MCF 10A (cell line): Measurements from ENCODE around the gene RFXANK. TPM values are rescaled to one million over a fixed set of nuclear protein-coding genes. Genes with fewer than 3 reads are reported as not detected.

Source experiments
- BruUV-seq: library from RNA; stranded (reverse); fragments of 400-500 nt; replicated peaks from 2 replicates; lab custom pipeline; 2021; lab: Mats Ljungman, UMichigan
- CTCF ChIA-PET: fragments of 300-600 bp; sonication (Branson Sonifier 250); formaldehyde crosslinking; extraction: SDS; loops from one replicate; lab custom pipeline; 2021; ENCODE audit warnings: antibody characterized with exemption, inconsistent platforms; lab: Yijun Ruan, JAX
- POLR2A ChIA-PET: fragments of 300-600, 350-650 bp; sonication (Branson Sonifier 250); formaldehyde crosslinking; extraction: SDS; loops from one replicate; lab custom pipeline; 2020; ENCODE audit warnings: antibody characterized with exemption, inconsistent platforms; lab: Yijun Ruan, JAX
- DNase-seq: peaks from one replicate; pipeline ENCODE4 v3.0.0-alpha.2; 2018; ENCODE audit not compliant: unreplicated experiment
- H3K27ac Mint-ChIP-seq: one replicate; pipeline ENCODE4 v1.8.0; 2022; ENCODE audit warnings: mild to moderate bottlenecking, low read depth, mixed read lengths; ENCODE audit not compliant: unreplicated experiment
- H3K27me3 Mint-ChIP-seq: one replicate; pipeline ENCODE4 v1.8.0; 2022; ENCODE audit warnings: mixed read lengths; ENCODE audit not compliant: insufficient read depth, unreplicated experiment
- H3K36me3 Mint-ChIP-seq: one replicate; pipeline ENCODE4 v1.8.0; 2022; ENCODE audit warnings: mild to moderate bottlenecking, moderate library complexity, mixed read lengths; ENCODE audit not compliant: insufficient read depth, unreplicated experiment
- H3K4me1 Mint-ChIP-seq: one replicate; pipeline ENCODE4 v1.8.0; 2022; ENCODE audit warnings: mixed read lengths; ENCODE audit not compliant: insufficient read depth, unreplicated experiment
- H3K4me3 Mint-ChIP-seq: one replicate; pipeline ENCODE4 v1.8.0; 2022; ENCODE audit warnings: mild to moderate bottlenecking, moderate library complexity, mixed read lengths; ENCODE audit not compliant: unreplicated experiment
- H3K9me3 Mint-ChIP-seq: one replicate; pipeline ENCODE4 v1.8.0; 2022; ENCODE audit warnings: mixed read lengths; ENCODE audit not compliant: unreplicated experiment
- CTCF ChIP-seq: fragments of 200-600 bp; IDR thresholded peaks from one replicate; pipeline ENCODE4 v1.8.0; 2022; ENCODE audit warnings: antibody characterized with exemption, mild to moderate bottlenecking; ENCODE audit not compliant: unreplicated experiment
- intact Hi-C: fragments of 100-400 bp; cut with micrococcal nuclease; formaldehyde crosslinking; loops from 2 replicates; pipeline ENCODE4 v1.14.1; 2022
- total RNA-seq: library from RNA; stranded (reverse); gene quantifications from 2 replicates; pipeline ENCODE4 v1.2.3, GENCODE V29; 2022

The RFXANK gene
- total RNA-seq, 1 experiment from 2014 or later, result 118 TPM

GRCh38 chr19:19239675-19240074 lies 47.6 kb downstream of the RFXANK start:
- intact Hi-C loops, result no loop called here
- H3K4me3 Mint-ChIP-seq, result no peak overlapping the region
- ChIA-PET POLR2A (no interaction called here), CTCF (no interaction called here)
- no peak for DNase-seq
- no peak for TF ChIP-seq CTCF
- BruUV-seq, result no TSS peak
- peaks cover 22% of the 10 kb centered on the region for H3K27me3 Mint-ChIP-seq
- H3K36me3 Mint-ChIP-seq, result no peaks in the 10 kb centered on the region
- no peaks in the 10 kb centered on the region for H3K9me3 Mint-ChIP-seq
- H3K4me1 Mint-ChIP-seq, result no peaks in the 10 kb centered on the region
- H3K27ac Mint-ChIP-seq, result no peak overlapping the region

GRCh38 chr19:19240476-19240875 lies 48.4 kb downstream of the RFXANK start:
- no TSS peak for BruUV-seq
- H3K36me3 Mint-ChIP-seq, result no peaks in the 10 kb centered on the region
- CTCF ChIA-PET, result no interaction called here

GRCh38 chr19:19250196-19250801 lies 58.2 kb downstream of the RFXANK start:
- TF ChIP-seq CTCF, result no peak
- CTCF ChIA-PET, result interaction anchor here (0.6 kb wide), 2 partner anchors 65 to 265 kb away, joined by 3 read pairs; partner anchors contain the start of gene TSSK6
- intact Hi-C loops, result no loop called here
- H3K4me3 Mint-ChIP-seq, result no peak overlapping the region
- no peaks in the 10 kb centered on the region for H3K9me3 Mint-ChIP-seq
- no peaks in the 10 kb centered on the region for H3K36me3 Mint-ChIP-seq
- POLR2A ChIA-PET, result no interaction called here
- no peaks in the 10 kb centered on the region for H3K4me1 Mint-ChIP-seq
- H3K27me3 Mint-ChIP-seq, result peaks cover 60% of the 10 kb centered on the region
- no peak for DNase-seq
- no peak overlapping the region for H3K27ac Mint-ChIP-seq
- BruUV-seq, result no TSS peak

More at GRCh38 chr19:19240476-19240875, 48.4 kb downstream of the RFXANK start:
- no peaks in the 10 kb centered on the region for H3K9me3 Mint-ChIP-seq
- POLR2A ChIA-PET, result no interaction called here
- DNase-seq, result no peak
- no peak overlapping the region for H3K27ac Mint-ChIP-seq
- H3K27me3 Mint-ChIP-seq, result peaks cover 22% of the 10 kb centered on the region
- intact Hi-C loops, result no loop called here
- H3K4me1 Mint-ChIP-seq, result no peaks in the 10 kb centered on the region
- no peak for TF ChIP-seq CTCF
- H3K4me3 Mint-ChIP-seq, result no peak overlapping the region

Other genes starting within 250 kb of the RFXANK start
- 69.1 and 75.8 TPM in 2 replicates for gene SUGP2, start 158.7 kb upstream of the RFXANK start, total RNA-seq
- 24.8 and 37.1 TPM in 2 replicates for gene ARMC6, start 158.7 kb upstream of the RFXANK start, total RNA-seq
- gene SLC25A42, start 128.3 kb upstream of the RFXANK start, total RNA-seq, result 3.1 and 3.7 TPM in 2 replicates
- gene TMEM161A, start 53.8 kb upstream of the RFXANK start, total RNA-seq, result 34.8 and 36.1 TPM in 2 replicates
- 1.4 TPM in 2 replicates for gene MEF2B, start 22.0 kb upstream of the RFXANK start, total RNA-seq
- 25.4 and 26.3 TPM in 2 replicates for gene BORCS8, start 106 bp upstream of the RFXANK start, total RNA-seq
- gene NR2C2AP, start 11.2 kb downstream of the RFXANK start, total RNA-seq, result 13.4 and 20.6 TPM in 2 replicates
- not detected in 2 replicates for gene NCAN, start 19.7 kb downstream of the RFXANK start, total RNA-seq
- not detected in 2 replicates for gene TM6SF2, start 81.0 kb downstream of the RFXANK start, total RNA-seq
- 46.0 and 51.1 TPM in 2 replicates for gene SUGP1, start 128.3 kb downstream of the RFXANK start, total RNA-seq
- 50.1 and 55.9 TPM in 2 replicates for gene MAU2, start 128.6 kb downstream of the RFXANK start, total RNA-seq
- gene GATAD2A, start 213.4 kb downstream of the RFXANK start, total RNA-seq, result 77.4 and 91.5 TPM in 2 replicates